ENCODE results near the gene PDK2. TPM values are rescaled to one million over a fixed set of nuclear protein-coding genes. Genes with fewer than 3 reads are reported as not detected.

The PDK2 gene
- total and polyA plus RNA-seq, 10 of the 15 experiments (the other 5 are each of a cell fraction or from before 2014, with no cell fraction given), result 0.98 to 22.6 (median 12.3) TPM

GRCh38 chr17:50093246-50093645, 1.9 kb upstream of the PDK2 start:
- no peaks in the 10 kb centered on the region for H3K36me3 ChIP-seq (ENCODE audit: control insufficient read depth in 2 of 2, insufficient read depth in 2 of 2, low read length in 1 of 2)
- no peaks in the 10 kb centered on the region for H4K20me1 ChIP-seq (ENCODE audit: control insufficient read depth, insufficient read depth)
- no peaks in the 10 kb centered on the region for H3K27me3 ChIP-seq (replicated peaks in 1 of 2; ENCODE audit: control insufficient read depth in 2 of 2, insufficient read depth in 2 of 2, low read length in 1 of 2)
- no peak for DNase-seq (ENCODE audit: low read depth, low spot score)
- no peak overlapping the region for H3K9ac ChIP-seq (ENCODE audit: control insufficient read depth, insufficient read depth, low read length)
- BruUV-seq (replicated peaks), result no TSS peak
- TF ChIP-seq ZZZ3 (IDR thresholded peaks at IDR 0.05; ENCODE audit: control insufficient read depth, insufficient read length, low read depth), result no peak
- no peak for TF ChIP-seq LARP7 (IDR thresholded peaks at IDR 0.05)
- no peak for TF ChIP-seq SMAD5 (IDR thresholded peaks at IDR 0.05; ENCODE audit: low read depth)
- TF ChIP-seq NR2C1 (IDR thresholded peaks at IDR 0.05), result no peak
- no peak for TF ChIP-seq YY1 (IDR thresholded peaks at IDR 0.05; ENCODE audit: low read depth, low read length)
- no peak for TF ChIP-seq ETV6 (conservative IDR thresholded peaks at IDR 0.05 in 1 of 2, IDR thresholded peaks at IDR 0.05 in 1 of 2; ENCODE audit: borderline replicate concordance in 1 of 2, low read depth in 1 of 2)
- no peak for TF ChIP-seq RUNX3 (IDR thresholded peaks at IDR 0.05; ENCODE audit: low read length)
- TF ChIP-seq CHD2 (IDR thresholded peaks at IDR 0.05; ENCODE audit: borderline replicate concordance, low read depth, low read length), result no peak
- no peak for TF ChIP-seq TCF3 (IDR thresholded peaks at IDR 0.05; ENCODE audit: borderline replicate concordance, insufficient read depth, low read depth, low read length)
- TF ChIP-seq ZBED1 (IDR thresholded peaks at IDR 0.05; ENCODE audit: borderline replicate concordance), result no peak
- no peak for TF ChIP-seq IKZF2 (IDR thresholded peaks at IDR 0.05)
- no peak for TF ChIP-seq E4F1 (IDR thresholded peaks at IDR 0.05; ENCODE audit: borderline replicate concordance, partially characterized antibody)
- TF ChIP-seq PBX3 (IDR thresholded peaks at IDR 0.05; ENCODE audit: insufficient replicate concordance, low read depth, low read length), result no peak
- TF ChIP-seq USF1 (IDR thresholded peaks at IDR 0.05; ENCODE audit: borderline replicate concordance, extremely low read length, insufficient read depth, low read depth, low read length), result no peak
- no peak for TF ChIP-seq EED (IDR thresholded peaks at IDR 0.05; ENCODE audit: low read depth)
- no peak for TF ChIP-seq TBL1XR1 (IDR thresholded peaks at IDR 0.05; ENCODE audit: low read depth, low read length)
- no peak for TF ChIP-seq BCL3 (IDR thresholded peaks at IDR 0.05; ENCODE audit: borderline replicate concordance, insufficient read depth, low read depth, low read length, poor library complexity, severe bottlenecking)
- TF ChIP-seq ZSCAN29 (IDR thresholded peaks at IDR 0.05), result no peak
- intact Hi-C loops (cut with micrococcal nuclease; ENCODE audit: unreplicated experiment) (no loop called here), in situ Hi-C loops (cut with MboI) (loop anchor here (5.0 kb wide), 1 partner anchor 66 kb away; no protein-coding TSS in a partner anchor)
- H3K79me2 ChIP-seq (ENCODE audit: control insufficient read depth, insufficient read depth, low read length), result no peaks in the 10 kb centered on the region
- no peak overlapping the region for H3K4me2 ChIP-seq (ENCODE audit: control insufficient read depth, insufficient read depth)
- ChIA-PET CTCF (interaction anchor here (0.7 to 5.7 kb wide), 33 partner anchors 13 to 530 kb away, joined by 3 to 64 read pairs (median 11); partner anchors contain the start of genes COL1A1, ITGA3, PPP1R9B and SGCA), POLR2A (interaction anchor here (0.6 to 1.5 kb wide), 5 partner anchors 36 to 71 kb away, joined by 3 to 6 read pairs (median 4); no protein-coding TSS in a partner anchor), SMC1A (ENCODE audit: uncharacterized antibody, unreplicated experiment) (interaction anchor here (1.0 to 3.7 kb wide), 16 partner anchors 8 to 536 kb away, joined by 3 to 23 read pairs (median 8); partner anchors contain the start of gene SGCA), RAD21 (ENCODE audit: unreplicated experiment) (interaction anchor here (1.0 to 2.5 kb wide), 7 partner anchors 37 to 107 kb away, joined by 3 to 11 read pairs (median 4); partner anchors contain the start of gene COL1A1)
- H3K4me3 ChIP-seq, result no peak overlapping the region
- FAIRE-seq, result peak; percentile 52
- no peak overlapping the region for H2AFZ ChIP-seq (ENCODE audit: control insufficient read depth, low read depth, low read length)
- no peak overlapping the region for H3K27ac ChIP-seq (ENCODE audit: control insufficient read depth, insufficient read depth)
- H3K4me1 ChIP-seq (ENCODE audit: control insufficient read depth, insufficient read depth, low read length), result peaks cover 17% of the 10 kb centered on the region
- H3K9me3 ChIP-seq (replicated peaks; ENCODE audit: control insufficient read depth, insufficient read depth, low read length), result no peaks in the 10 kb centered on the region
- ATAC-seq, result no peak
- WGBS (ENCODE audit: insufficient coverage, insufficient replicate concordance, low lambda C conversion rate, missing lambda C conversion rate), result 51% methylated on average over 3 of the region's 3 CpGs
